ENCODE data around the gene EVI5L. TPM values are rescaled to one million over a fixed set of nuclear protein-coding genes. Genes with fewer than 3 reads are reported as not detected.

Gene EVI5L
- total and polyA plus RNA-seq, 2 of the 13 experiments (the other 11 are each of a cell fraction or from before 2014, with no cell fraction given), result 1.7 to 2.4 TPM

- TF ChIP-seq ZNF362 (CRISPR knock-in tag; IDR thresholded peaks at IDR 0.05; ENCODE audit: borderline replicate concordance), result peak; percentile 52; the same call in 1 of the 2 replicates
- TF ChIP-seq DMAP1 (CRISPR knock-in tag; IDR thresholded peaks at IDR 0.05), result peak; percentile 82
- peak; percentile 77 for TF ChIP-seq ZNF451 (CRISPR knock-in tag; IDR thresholded peaks at IDR 0.05)
- peak; percentile 31; the same call in 1 of the 2 replicates for TF ChIP-seq ZNF431 (CRISPR knock-in tag; IDR thresholded peaks at IDR 0.05; ENCODE audit: borderline replicate concordance, low read depth)
- TF ChIP-seq ZNF841 (CRISPR knock-in tag; IDR thresholded peaks at IDR 0.05; ENCODE audit: borderline replicate concordance), result no peak
- peak; percentile 97 for TF ChIP-seq IKZF5 (CRISPR knock-in tag; IDR thresholded peaks at IDR 0.05)
- TF ChIP-seq DDIT3 (CRISPR knock-in tag; IDR thresholded peaks at IDR 0.05), result no peak
- TF ChIP-seq SSRP1 (CRISPR knock-in tag; IDR thresholded peaks at IDR 0.05), result 0 out of 2 replicates have a peak, but pooled peaks have one; percentile 39
- peak; percentile 3 for TF ChIP-seq TBL1XR1 (IDR thresholded peaks at IDR 0.05; ENCODE audit: borderline replicate concordance, low read length, partially characterized antibody)
- 0 out of 2 replicates have a peak, but pooled peaks have one; percentile 9 for TF ChIP-seq ETV5 (CRISPR knock-in tag; IDR thresholded peaks at IDR 0.05; ENCODE audit: borderline replicate concordance)
- TF ChIP-seq ZKSCAN1 (IDR thresholded peaks at IDR 0.05; ENCODE audit: low read length), result no peak
- peak; percentile 71; the same call in 1 of the 2 replicates for TF ChIP-seq ZFP37 (CRISPR knock-in tag; IDR thresholded peaks at IDR 0.05; ENCODE audit: borderline replicate concordance)
- TF ChIP-seq ELK4 (CRISPR knock-in tag; IDR thresholded peaks at IDR 0.05; ENCODE audit: borderline replicate concordance), result no peak
- TF ChIP-seq STAT6 (CRISPR knock-in tag; IDR thresholded peaks at IDR 0.05; ENCODE audit: borderline replicate concordance), result no peak; the same call in 1 of the 2 replicates
- TF ChIP-seq CEBPG (CRISPR knock-in tag; IDR thresholded peaks at IDR 0.05), result peak; percentile 78
- TF ChIP-seq CREB1 (IDR thresholded peaks at IDR 0.05), result peak; percentile 76
- TF ChIP-seq CREB1 (CRISPR knock-in tag; IDR thresholded peaks at IDR 0.05), result no peak
- peak; percentile 29; the same call in 1 of the 2 replicates for TF ChIP-seq CREBL2 (CRISPR knock-in tag; IDR thresholded peaks at IDR 0.05; ENCODE audit: borderline replicate concordance)
- peak; percentile 43 for TF ChIP-seq ZNF441 (CRISPR knock-in tag; IDR thresholded peaks at IDR 0.05; ENCODE audit: borderline replicate concordance)
- peak; percentile 37; the same call in 1 of the 2 replicates for TF ChIP-seq ZNF672 (CRISPR knock-in tag; IDR thresholded peaks at IDR 0.05)
- TF ChIP-seq HINFP (CRISPR knock-in tag; IDR thresholded peaks at IDR 0.05; ENCODE audit: low read depth), result 0 out of 2 replicates have a peak, but pooled peaks have one; percentile 59
Observed at GRCh38 chr19:7903244-7904073, 73.4 kb downstream of the EVI5L start, which contains the start of gene MAP2K7 (continued).
